Measurements from ENCODE around the gene SMIM22.

Gene SMIM22

GRCh38 chr16:4749700-4750257 is 45.4 kb upstream of the SMIM22 start:
- Histone ChIP-seq H3K36me3 (peaks cover 41% of the 10 kb centered on the region), H3K27me3 (no peaks in the 10 kb centered on the region), H3K27ac (no peak overlapping the region), H3K4me3 (ENCODE audit: low read depth in 1 of 2, low read length in 1 of 2) (no peak overlapping the region), H3K4me1 (ENCODE audit: control insufficient read depth in 1 of 2, insufficient read depth in 1 of 2, low read depth in 1 of 2, low read length in 1 of 2) (no peaks in the 10 kb centered on the region), H3K9me3 (no peaks in the 10 kb centered on the region)
- no peak for TF ChIP-seq CTCF (IDR thresholded peaks at IDR 0.05)

GRCh38 chr16:4750896-4751295 is 44.3 kb upstream of the SMIM22 start:
- TF ChIP-seq CTCF (IDR thresholded peaks at IDR 0.05), result no peak
- H3K36me3 ChIP-seq, result peaks cover 41% of the 10 kb centered on the region
- H3K4me1 ChIP-seq (ENCODE audit: control insufficient read depth in 1 of 2, insufficient read depth in 1 of 2, low read depth in 1 of 2, low read length in 1 of 2), result no peaks in the 10 kb centered on the region
- H3K9me3 ChIP-seq, result no peaks in the 10 kb centered on the region
- H3K27ac ChIP-seq, result no peak overlapping the region
- no peak overlapping the region for H3K4me3 ChIP-seq (ENCODE audit: low read depth in 1 of 2, low read length in 1 of 2)
- H3K27me3 ChIP-seq, result no peaks in the 10 kb centered on the region

GRCh38 chr16:4752351-4753100 is 42.6 kb upstream of the SMIM22 start:
- no peak for TF ChIP-seq CTCF (IDR thresholded peaks at IDR 0.05)
- Histone ChIP-seq H3K36me3 (peaks cover 41% of the 10 kb centered on the region), H3K4me1 (ENCODE audit: control insufficient read depth in 1 of 2, insufficient read depth in 1 of 2, low read depth in 1 of 2, low read length in 1 of 2) (no peaks in the 10 kb centered on the region)

GRCh38 chr16:4753227-4753626 is 41.9 kb upstream of the SMIM22 start:
- Histone ChIP-seq H3K9me3 (no peaks in the 10 kb centered on the region), H3K27me3 (no peaks in the 10 kb centered on the region), H3K36me3 (peaks cover 44% of the 10 kb centered on the region), H3K4me1 (ENCODE audit: control insufficient read depth in 1 of 2, insufficient read depth in 1 of 2, low read depth in 1 of 2, low read length in 1 of 2) (no peaks in the 10 kb centered on the region), H3K4me3 (ENCODE audit: low read depth in 1 of 2, low read length in 1 of 2) (no peak overlapping the region), H3K27ac (no peak overlapping the region)
- no peak for TF ChIP-seq CTCF (IDR thresholded peaks at IDR 0.05)

More at GRCh38 chr16:4752351-4753100, 42.6 kb upstream of the SMIM22 start:
- no peak overlapping the region for H3K4me3 ChIP-seq (ENCODE audit: low read depth in 1 of 2, low read length in 1 of 2)
- H3K9me3 ChIP-seq, result no peaks in the 10 kb centered on the region
- H3K27ac ChIP-seq, result no peak overlapping the region
- no peaks in the 10 kb centered on the region for H3K27me3 ChIP-seq

GRCh38 chr16:4754865-4755264 is 40.3 kb upstream of the SMIM22 start:
- Histone ChIP-seq H3K27me3 (no peaks in the 10 kb centered on the region), H3K27ac (no peak overlapping the region), H3K4me3 (ENCODE audit: low read depth in 1 of 2, low read length in 1 of 2) (no peak overlapping the region), H3K9me3 (no peaks in the 10 kb centered on the region), H3K4me1 (ENCODE audit: control insufficient read depth in 1 of 2, insufficient read depth in 1 of 2, low read depth in 1 of 2, low read length in 1 of 2) (no peaks in the 10 kb centered on the region), H3K36me3 (peaks cover 51% of the 10 kb centered on the region)
- TF ChIP-seq CTCF (IDR thresholded peaks at IDR 0.05), result no peak
